Endothelial cell of umbilical vein (primary cell): Measurements from ENCODE around the gene CORO2B. TPM values are rescaled to one million over a fixed set of nuclear protein-coding genes. Genes with fewer than 3 reads are reported as not detected.

Experiments
- BruUV-seq: library from RNA; stranded (reverse); fragments of 400-500 nt; replicated peaks from 2 replicates; lab custom pipeline; 2021; lab: Mats Ljungman, UMichigan
- CTCF ChIA-PET: fragments of 300-600, 350-600 bp; sonication (Branson Sonifier 250); formaldehyde crosslinking; loops from one replicate; lab custom pipeline; 2021; ENCODE audit warnings: antibody characterized with exemption, inconsistent platforms; lab: Charles Lee
- POLR2A ChIA-PET: fragments of 300-600, 350-600 bp; sonication (Branson Sonifier 250); formaldehyde crosslinking; loops from one replicate; lab custom pipeline; 2021; ENCODE audit warnings: antibody characterized with exemption, inconsistent platforms; lab: Charles Lee
- DNase-seq: peaks from one replicate; pipeline ENCODE4 v3.0.0-alpha.2; 2011; ENCODE audit warnings: low read depth, low spot score
- FAIRE-seq: peaks from 2 replicates; lab custom pipeline; 2011; peaks lifted over from hg19 to GRCh38; lab: Jason Lieb, UNC
- H2AFZ ChIP-seq: 2 replicates; pipeline ENCODE4 v1.6.0; 2012; ENCODE audit warnings: low read depth, low read length, control low read depth, inconsistent platforms
- H3K27ac ChIP-seq: 2 replicates; pipeline ENCODE4 v1.5.1; 2011; ENCODE audit warnings: low read depth, mild to moderate bottlenecking, control low read depth, low read length, moderate library complexity; ENCODE audit not compliant: insufficient read depth
- H3K27me3 ChIP-seq, 2 experiments: 2 replicates each; pipeline versions ENCODE4 v1.6.0 to v1.6.1; 2011; ENCODE audit warnings: low read length in 2 of 2, mixed read lengths in 1 of 2; ENCODE audit not compliant: control insufficient read depth in 2 of 2, insufficient read depth in 2 of 2
- H3K36me3 ChIP-seq, 2 experiments: 2 replicates in 1 of 2; 3 replicates in 1 of 2; pipeline ENCODE4 v1.5.1; 2011; ENCODE audit warnings: low read length in 2 of 2, mild to moderate bottlenecking in 1 of 2, moderate library complexity in 1 of 2; ENCODE audit not compliant: control insufficient read depth in 2 of 2, insufficient read depth in 2 of 2; ENCODE audit errors: extremely low read depth in 1 of 2
- H3K4me1 ChIP-seq: 3 replicates; pipeline ENCODE4 v1.5.1; 2011; ENCODE audit warnings: mild to moderate bottlenecking, low read length; ENCODE audit not compliant: control insufficient read depth, insufficient read depth; ENCODE audit errors: extremely low read depth
- H3K4me2 ChIP-seq: 2 replicates; pipeline ENCODE4 v1.6.1; 2011; ENCODE audit warnings: low read length, control low read depth, mixed read lengths; ENCODE audit not compliant: insufficient read depth
- H3K4me3 ChIP-seq, 3 experiments: fragments of 200-600 bp in 1 of 3; sonication (generic), shearing (Covaris generic) in 1 of 3; replicated peaks in 1 of 3; 2 replicates each; pipeline ENCODE4 v1.5.1; 2011 to 2016; ENCODE audit warnings: control low read depth in 3 of 3, low read length in 3 of 3, mild to moderate bottlenecking in 2 of 3, inconsistent platforms in 1 of 3, low read depth in 1 of 3, moderate library complexity in 1 of 3; ENCODE audit not compliant: insufficient read depth in 1 of 3
- H3K79me2 ChIP-seq: 2 replicates; pipeline ENCODE4 v1.6.0; 2012; ENCODE audit warnings: low read length, inconsistent platforms; ENCODE audit not compliant: control insufficient read depth, insufficient read depth
- H3K9ac ChIP-seq: replicated peaks from 2 replicates; pipeline ENCODE3; 2011; ENCODE audit warnings: low read length, control low read depth; ENCODE audit not compliant: insufficient read depth; ENCODE audit errors: extremely low read depth
- H3K9me1 ChIP-seq: replicated peaks from 3 replicates; pipeline ENCODE4 v1.6.0; 2011; ENCODE audit warnings: mild to moderate bottlenecking, low read length; ENCODE audit not compliant: control insufficient read depth, insufficient read depth; ENCODE audit errors: extremely low read depth
- H3K9me3 ChIP-seq: replicated peaks from 2 replicates; pipeline ENCODE4 v1.5.1; 2012; ENCODE audit warnings: low read length, inconsistent platforms; ENCODE audit not compliant: control insufficient read depth, insufficient read depth
- H4K20me1 ChIP-seq: replicated peaks from 2 replicates; pipeline ENCODE3; 2011; ENCODE audit warnings: mild to moderate bottlenecking, low read length; ENCODE audit not compliant: control insufficient read depth, insufficient read depth; ENCODE audit errors: extremely low read depth
- EZH2 ChIP-seq: IDR thresholded peaks from 2 replicates; pipeline ENCODE4 v1.6.1; 2012; ENCODE audit warnings: borderline replicate concordance, low read depth, mild to moderate bottlenecking, moderate library complexity, low read length, inconsistent platforms; ENCODE audit not compliant: severe bottlenecking
- FOS ChIP-seq: IDR thresholded peaks from 2 replicates; pipeline ENCODE4 v1.6.1; 2011; ENCODE audit warnings: mild to moderate bottlenecking, low read length, moderate library complexity, borderline replicate concordance; ENCODE audit not compliant: insufficient read depth
- GATA2 ChIP-seq: IDR thresholded peaks from 2 replicates; pipeline ENCODE4 v1.7.0; 2011; ENCODE audit warnings: low read depth, mild to moderate bottlenecking, moderate library complexity, mixed read lengths, low read length; ENCODE audit not compliant: insufficient read length, insufficient read depth
- JUN ChIP-seq: IDR thresholded peaks from 2 replicates; pipeline ENCODE4 v1.6.1; 2011; ENCODE audit warnings: borderline replicate concordance, low read depth; ENCODE audit not compliant: insufficient read length, insufficient read depth
- MAX ChIP-seq: IDR thresholded peaks from 2 replicates; pipeline ENCODE4 v1.6.1; 2011; ENCODE audit not compliant: insufficient read depth, insufficient read length
- MYC ChIP-seq: IDR thresholded peaks from one replicate; pipeline ENCODE4 v1.6.1; 2011; ENCODE audit warnings: mild to moderate bottlenecking, low read depth, low read length
- POLR2A ChIP-seq: IDR thresholded peaks from 2 replicates; pipeline ENCODE4 v1.6.1; 2012; ENCODE audit warnings: low read depth, mild to moderate bottlenecking, control low read depth, low read length
- POLR2AphosphoS5 ChIP-seq: IDR thresholded peaks from 2 replicates; pipeline ENCODE4 v1.6.1; 2012; ENCODE audit warnings: low read depth, mild to moderate bottlenecking, control low read depth, low read length, moderate library complexity; ENCODE audit not compliant: insufficient read depth
- dilution Hi-C: fragments of 300-500 bp; cut with MboI; formaldehyde crosslinking; loops from one replicate; pipeline ENCODE4 v1.15.0; 2019; ENCODE audit warnings: low sequenced_read_pairs; ENCODE audit not compliant: extremely low pct_ligation_motif_present
- intact Hi-C: fragments of 100-400 bp; cut with micrococcal nuclease; formaldehyde crosslinking; loops from one replicate; pipeline ENCODE4 v1.10.0; 2022
- polyA plus RNA-seq, 4 experiments: library from polyadenylated mRNA; depleted of rRNA in 3 of 4; stranded (reverse) in 3 of 4; unstranded in 1 of 4; fragments of >200 nt; gene quantifications; 2 replicates each; pipeline versions ENCODE4 v1.2.1 to v1.2.3, GENCODE V29; 2011 to 2012; ENCODE audit warnings: missing spikeins in 1 of 4
- total RNA-seq: library from RNA; stranded (reverse); gene quantifications from 2 replicates; pipeline ENCODE4 v1.2.3, GENCODE V29; 2021
- TF ChIP-seq, protein P1 (sequence below), 2 donors: IDR thresholded peaks; 1 replicate in 1 of 2; 2 replicates in 1 of 2; pipeline ENCODE4 v1.5.1; 2011; ENCODE audit warnings: low read length in 2 of 2, mild to moderate bottlenecking in 2 of 2, moderate library complexity in 2 of 2, control low read depth in 1 of 2, inconsistent platforms in 1 of 2, low read depth in 1 of 2; ENCODE audit not compliant: insufficient read depth in 1 of 2; ENCODE audit errors: extremely low read depth in 1 of 2

CORO2B gene
- total and polyA plus RNA-seq, 2 donors (not counting 3 experiments of a cell fraction or from before 2014, with no cell fraction given), result 2.4 to 3.7 TPM

DNA sequence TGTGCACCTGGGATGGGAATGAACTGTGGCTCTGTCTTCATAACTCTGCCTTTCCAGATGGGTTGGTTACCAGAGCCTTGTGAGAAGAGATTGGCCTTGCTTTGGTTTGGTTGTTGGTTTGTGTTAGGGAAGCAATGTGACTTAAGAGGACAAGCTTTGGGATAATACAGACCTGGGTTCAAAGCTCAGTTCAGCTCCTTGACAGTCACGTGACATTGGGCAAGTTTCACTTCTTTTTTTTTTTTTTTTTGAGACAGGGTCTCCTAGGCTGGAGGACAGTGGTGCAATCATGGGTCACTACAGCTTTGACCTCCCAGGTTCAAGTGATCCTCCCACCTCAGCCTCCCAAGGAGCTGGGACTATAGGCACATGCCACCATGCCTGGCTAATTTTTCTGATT lies 42.7 kb downstream of the CORO2B start:
- no TSS peak for BruUV-seq
- H3K4me1 ChIP-seq, result peaks cover 24% of the 10 kb centered on the region
- H3K9me1 ChIP-seq, result no peaks in the 10 kb centered on the region
- H3K27ac ChIP-seq, result no peak overlapping the region
- H3K79me2 ChIP-seq, result no peaks in the 10 kb centered on the region
- intact Hi-C loops, result no loop called here
- no peaks in the 10 kb centered on the region for H4K20me1 ChIP-seq
- CTCF ChIA-PET, result interaction anchor here (1.1 to 1.3 kb wide), 2 partner anchors 10 to 17 kb away, joined by 4 read pairs; no protein-coding TSS in a partner anchor
- H2AFZ ChIP-seq, result no peak overlapping the region
- no peak for DNase-seq
- no peak overlapping the region for H3K9ac ChIP-seq
- POLR2A ChIA-PET, result interaction anchor here (0.6 kb wide), 1 partner anchor 10 kb away, joined by 3 read pairs; no protein-coding TSS in a partner anchor
- no peaks in the 10 kb centered on the region for H3K27me3 ChIP-seq
- no peaks in the 10 kb centered on the region for H3K9me3 ChIP-seq
- dilution Hi-C loops, result no loop called here
- TF ChIP-seq JUN, result no peak
- TF ChIP-seq MAX, result no peak
- TF ChIP-seq FOS, result no peak
- no peak for FAIRE-seq
- H3K4me2 ChIP-seq, result no peak overlapping the region
- no peaks in the 10 kb centered on the region for H3K36me3 ChIP-seq
- H3K4me3 ChIP-seq, result no peak overlapping the region

DNA sequence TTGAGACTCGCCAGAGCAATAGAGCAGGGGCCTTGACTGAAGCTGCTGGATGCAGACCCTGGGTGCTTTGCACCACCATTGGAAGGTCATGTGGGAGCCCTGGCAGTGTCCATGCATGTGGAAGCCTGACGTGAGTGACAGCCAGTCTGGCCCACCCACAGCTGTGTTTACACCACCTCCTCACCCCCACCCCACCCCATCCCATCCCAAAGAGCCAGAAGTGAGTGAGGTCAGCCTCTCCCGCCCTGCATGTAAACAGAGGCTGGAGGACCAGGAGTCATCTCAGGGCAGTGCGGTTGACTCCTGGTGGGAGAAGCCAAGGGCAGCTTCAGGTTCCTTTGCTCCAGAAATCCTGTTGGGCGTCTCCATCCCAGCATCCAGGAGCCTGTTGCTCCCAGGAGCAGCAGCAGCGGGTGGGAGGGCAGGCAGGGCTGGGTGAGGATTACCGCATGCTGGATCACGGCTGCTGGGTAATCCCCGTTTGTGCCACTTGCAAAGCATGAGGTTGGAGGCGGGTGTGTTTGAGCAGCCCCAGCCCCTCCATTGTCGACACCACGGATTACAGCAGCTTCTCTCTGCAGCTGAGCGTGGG lies 44.6 kb downstream of the CORO2B start:
- CTCF ChIA-PET, result interaction anchor here (1.0 to 2.4 kb wide), 5 partner anchors 13 to 47 kb away, joined by 3 to 5 read pairs (median 3); no protein-coding TSS in a partner anchor
- Histone ChIP-seq H3K4me2 (no peak overlapping the region), H3K27ac (no peak overlapping the region), H3K9ac (no peak overlapping the region), H4K20me1 (no peaks in the 10 kb centered on the region), H3K9me1 (no peaks in the 10 kb centered on the region), H3K36me3 (no peaks in the 10 kb centered on the region), H3K79me2 (no peaks in the 10 kb centered on the region), H3K27me3 (no peaks in the 10 kb centered on the region), H3K9me3 (no peaks in the 10 kb centered on the region), H3K4me1 (peaks cover 13% of the 10 kb centered on the region), H3K4me3 (no peak overlapping the region), H2AFZ (no peak overlapping the region)
- POLR2A ChIA-PET, result no interaction called here
- dilution Hi-C loops, result no loop called here
- TF ChIP-seq POLR2A (no peak), POLR2AphosphoS5 (no peak), EZH2 (no peak), GATA2 (no peak), MAX (no peak), JUN (no peak), FOS (no peak), MYC (no peak)
- TF ChIP-seq, protein P1, sequence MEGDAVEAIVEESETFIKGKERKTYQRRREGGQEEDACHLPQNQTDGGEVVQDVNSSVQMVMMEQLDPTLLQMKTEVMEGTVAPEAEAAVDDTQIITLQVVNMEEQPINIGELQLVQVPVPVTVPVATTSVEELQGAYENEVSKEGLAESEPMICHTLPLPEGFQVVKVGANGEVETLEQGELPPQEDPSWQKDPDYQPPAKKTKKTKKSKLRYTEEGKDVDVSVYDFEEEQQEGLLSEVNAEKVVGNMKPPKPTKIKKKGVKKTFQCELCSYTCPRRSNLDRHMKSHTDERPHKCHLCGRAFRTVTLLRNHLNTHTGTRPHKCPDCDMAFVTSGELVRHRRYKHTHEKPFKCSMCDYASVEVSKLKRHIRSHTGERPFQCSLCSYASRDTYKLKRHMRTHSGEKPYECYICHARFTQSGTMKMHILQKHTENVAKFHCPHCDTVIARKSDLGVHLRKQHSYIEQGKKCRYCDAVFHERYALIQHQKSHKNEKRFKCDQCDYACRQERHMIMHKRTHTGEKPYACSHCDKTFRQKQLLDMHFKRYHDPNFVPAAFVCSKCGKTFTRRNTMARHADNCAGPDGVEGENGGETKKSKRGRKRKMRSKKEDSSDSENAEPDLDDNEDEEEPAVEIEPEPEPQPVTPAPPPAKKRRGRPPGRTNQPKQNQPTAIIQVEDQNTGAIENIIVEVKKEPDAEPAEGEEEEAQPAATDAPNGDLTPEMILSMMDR (IDR thresholded peaks at IDR 0.05; ENCODE audit: extremely low read depth in 1 of 2, insufficient read depth in 1 of 2, low read depth in 1 of 2, low read length in 2 of 2), result no peak
- DNase-seq, result no peak
- BruUV-seq, result no TSS peak
- intact Hi-C loops, result no loop called here
- FAIRE-seq, result no peak
